MV-4-11 (cell line): ENCODE data around the gene MSANTD1.
A peak's percentile ranks its signal among the peaks of the same experiment; 100 is the strongest.

Experiments used
- DNase-seq: peaks from one replicate; lab custom pipeline; 2025; lab: John Stamatoyannopoulos, UW

MSANTD1 gene

DNA sequence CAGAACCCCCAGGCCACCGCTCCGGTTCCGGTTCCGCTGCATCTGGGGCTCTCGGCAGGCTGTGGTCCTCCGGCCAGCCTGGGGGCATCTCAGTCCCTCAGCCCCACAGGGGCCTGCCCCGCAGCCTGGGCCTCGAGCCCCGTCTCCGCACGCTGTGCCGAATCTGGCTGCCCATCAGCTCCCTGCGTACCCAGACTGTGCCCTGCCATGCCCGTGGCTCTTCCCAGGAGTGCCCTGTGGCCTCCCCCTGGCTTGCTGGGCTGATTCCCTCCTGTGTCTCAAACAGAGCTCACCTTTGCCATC, 830 bp upstream of the MSANTD1 start:
- DNase-seq = no peak

DNA sequence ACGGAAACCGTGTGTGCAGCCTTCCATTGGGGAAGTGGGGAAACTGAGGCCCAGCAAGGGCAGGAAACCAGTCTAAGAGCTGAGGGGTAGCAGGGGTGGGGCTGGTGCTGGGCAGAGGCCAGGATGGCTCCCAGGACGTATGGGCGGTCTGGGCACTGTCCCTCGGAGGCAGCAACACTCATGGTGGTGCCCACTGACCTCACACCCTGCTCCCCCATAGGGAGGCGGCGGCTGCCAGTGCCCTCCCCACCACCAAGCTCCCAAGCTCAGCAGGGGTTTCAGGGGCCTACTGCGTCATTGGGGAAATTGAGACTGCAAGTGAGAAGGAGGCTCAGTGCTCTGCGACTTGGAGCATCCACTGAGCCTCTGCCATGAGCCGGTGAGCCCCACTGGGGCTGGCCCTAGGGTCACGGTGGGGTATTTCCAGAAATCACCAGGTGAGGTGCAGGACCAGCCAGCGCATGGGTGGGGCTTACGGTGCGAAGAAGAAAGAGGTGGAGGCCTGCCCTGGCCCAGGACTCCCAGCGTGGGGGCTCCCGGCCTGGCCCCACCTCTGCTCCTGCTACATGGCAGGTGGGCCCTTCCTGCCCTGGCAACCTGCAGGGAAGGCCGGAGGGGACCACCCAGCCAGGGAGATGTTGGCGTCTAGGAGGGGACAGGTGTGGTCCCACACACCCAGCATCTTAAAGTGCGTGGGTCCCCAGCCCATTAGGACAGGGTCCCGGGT, 915 bp downstream of the MSANTD1 start:
- DNase-seq = no peak

- no peak for DNase-seq
Measured at GRCh38 chr4:3250438-3250955, 1.5 kb downstream of the MSANTD1 start.

DNA sequence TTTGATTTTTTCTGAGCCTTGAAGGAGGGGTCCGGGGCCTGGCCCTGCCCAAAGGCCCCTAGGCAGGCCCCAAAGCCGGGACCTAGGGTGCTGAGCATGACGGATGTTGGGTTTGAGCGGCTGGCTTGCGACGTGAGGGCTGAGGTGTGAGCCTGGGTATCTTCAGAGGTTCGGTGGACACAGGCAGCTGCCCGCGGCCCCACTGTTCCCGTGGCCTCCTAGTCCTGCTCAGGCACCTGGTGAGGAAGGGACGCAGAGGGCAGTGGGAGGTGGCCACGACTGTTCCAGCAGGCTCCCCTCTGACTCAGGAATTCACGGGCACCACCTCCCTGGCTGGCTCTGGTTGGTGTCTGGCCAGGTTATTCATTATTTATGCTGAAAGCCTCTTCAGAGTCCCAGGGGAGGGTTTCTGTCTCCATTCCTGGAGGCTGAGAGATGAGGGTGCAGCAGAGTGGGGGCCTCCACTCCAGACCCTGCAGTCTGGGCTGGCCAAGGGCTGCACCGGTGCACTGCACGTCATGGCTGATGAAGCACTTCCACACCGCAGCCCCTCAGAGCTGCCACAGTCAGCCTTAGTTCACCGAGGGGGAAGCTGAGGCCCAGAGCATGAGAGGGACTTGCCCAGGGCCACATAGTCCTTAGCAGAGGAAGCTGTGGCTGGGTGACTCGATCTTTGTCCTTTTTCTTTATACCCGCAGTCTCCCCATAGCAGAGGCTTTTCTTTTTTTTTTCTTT, 2.2 kb downstream of the MSANTD1 start:
- peak; percentile 2 for DNase-seq

DNA sequence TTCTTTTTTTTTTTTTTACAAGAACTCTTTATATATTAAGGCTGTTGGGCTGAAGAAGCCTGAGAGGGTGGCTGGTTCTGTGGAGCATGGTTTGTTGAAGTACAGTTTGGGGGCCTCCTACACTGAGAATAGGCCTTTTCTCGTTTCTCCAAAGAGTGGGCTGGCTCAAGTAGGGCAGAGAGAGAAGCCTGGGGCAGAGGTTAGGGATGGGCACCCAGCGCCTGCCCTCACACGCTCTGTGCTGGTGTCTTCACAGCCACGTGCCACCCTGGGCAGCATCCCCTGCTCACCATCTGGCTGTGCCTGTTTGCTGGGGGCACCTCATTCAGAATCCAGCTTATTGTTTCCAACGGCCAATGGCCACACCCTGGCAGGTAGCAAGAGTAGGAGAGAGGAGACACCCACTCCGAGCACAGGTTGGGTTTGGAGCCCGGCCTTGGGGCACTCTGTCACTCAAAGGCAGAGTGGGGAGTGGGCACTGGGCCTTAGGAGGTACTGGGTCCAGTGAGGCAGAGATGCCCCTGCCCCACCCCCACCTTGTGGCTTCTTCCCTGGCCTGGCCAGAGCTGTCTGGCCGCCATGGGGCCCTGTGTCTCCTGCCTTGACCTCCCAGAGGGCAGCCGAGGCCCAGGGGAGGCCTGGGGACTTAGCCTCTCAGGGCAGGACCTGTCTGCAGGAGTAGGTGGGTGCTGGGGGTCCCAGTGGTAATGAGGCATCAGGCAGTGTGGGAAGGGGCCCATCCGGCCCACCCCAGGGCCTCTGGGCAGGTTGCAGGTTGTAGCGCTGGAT, 2.9 kb downstream of the MSANTD1 start:
- no peak for DNase-seq

GRCh38 chr4:3252480-3252828, 3.5 kb downstream of the MSANTD1 start:
- no peak for DNase-seq

- no peak for DNase-seq
Measured at GRCh38 chr4:3252831-3253641, 4.1 kb downstream of the MSANTD1 start.

DNA sequence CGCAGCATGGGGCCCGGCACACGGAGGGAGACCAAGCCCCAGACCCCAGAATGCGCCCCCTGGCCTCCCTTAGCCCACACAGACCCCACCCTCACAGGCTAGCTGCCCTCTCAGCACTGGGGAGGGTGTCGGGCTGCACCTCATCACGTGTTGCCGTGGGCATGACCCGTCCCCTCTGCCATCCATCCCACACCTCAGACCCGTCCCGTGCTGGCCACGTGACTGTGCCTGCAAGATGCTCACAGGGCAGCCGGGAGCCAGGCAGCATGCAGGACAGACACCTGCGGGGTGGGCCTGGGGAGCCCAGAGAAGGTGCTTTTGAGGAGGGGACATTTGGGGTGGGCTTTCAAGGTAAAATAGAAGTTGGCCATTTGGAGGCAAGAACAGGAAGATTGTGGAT, 4.8 kb downstream of the MSANTD1 start:
- no peak for DNase-seq

DNA sequence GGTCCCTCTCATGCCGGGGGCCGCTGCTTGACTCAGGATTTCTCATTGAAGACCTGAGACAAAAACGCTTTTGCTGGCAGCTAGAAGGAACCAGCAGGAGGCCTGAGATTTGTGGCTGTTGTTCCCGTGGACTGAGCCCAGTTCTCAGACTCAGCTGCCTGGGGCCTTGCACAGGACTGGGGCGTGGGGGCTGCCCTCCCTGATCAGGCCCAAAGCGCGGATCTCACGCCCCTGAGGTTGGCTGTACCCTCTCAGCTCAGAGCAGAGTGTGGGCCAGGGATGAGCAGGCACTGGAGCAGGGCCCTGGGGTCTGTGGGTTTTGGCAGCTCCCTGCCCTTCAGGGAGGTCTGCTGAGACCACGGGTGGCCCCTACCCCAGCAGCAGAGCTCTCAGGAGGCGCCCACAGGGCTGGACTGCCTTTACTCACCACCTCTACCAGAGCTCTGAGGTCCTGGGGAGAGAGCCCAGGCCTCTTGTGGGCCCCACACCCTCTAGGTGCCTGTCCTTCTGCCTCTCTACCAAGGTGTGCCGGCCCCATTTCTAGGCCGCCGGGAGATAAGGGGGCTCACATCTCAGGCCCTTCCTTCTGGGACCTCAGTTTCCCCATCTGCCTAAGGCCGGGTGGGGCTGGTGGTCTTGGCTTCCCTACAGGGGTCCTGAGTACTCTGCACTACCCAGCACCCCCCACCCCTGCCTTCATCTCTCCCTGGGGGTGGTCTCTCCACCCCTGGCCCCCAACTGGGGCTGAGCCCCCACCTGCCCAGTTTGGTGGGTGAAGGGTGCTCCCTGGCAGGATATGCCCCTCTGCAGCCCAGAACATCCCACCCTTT, 5.6 kb downstream of the MSANTD1 start:
- DNase-seq = no peak

GRCh38 chr4:3255611-3256186, 6.7 kb downstream of the MSANTD1 start:
- DNase-seq = no peak

GRCh38 chr4:3256230-3257102, 7.5 kb downstream of the MSANTD1 start:
- no peak for DNase-seq

GRCh38 chr4:3257103-3257555, 8.2 kb downstream of the MSANTD1 start:
- DNase-seq = no peak

DNA sequence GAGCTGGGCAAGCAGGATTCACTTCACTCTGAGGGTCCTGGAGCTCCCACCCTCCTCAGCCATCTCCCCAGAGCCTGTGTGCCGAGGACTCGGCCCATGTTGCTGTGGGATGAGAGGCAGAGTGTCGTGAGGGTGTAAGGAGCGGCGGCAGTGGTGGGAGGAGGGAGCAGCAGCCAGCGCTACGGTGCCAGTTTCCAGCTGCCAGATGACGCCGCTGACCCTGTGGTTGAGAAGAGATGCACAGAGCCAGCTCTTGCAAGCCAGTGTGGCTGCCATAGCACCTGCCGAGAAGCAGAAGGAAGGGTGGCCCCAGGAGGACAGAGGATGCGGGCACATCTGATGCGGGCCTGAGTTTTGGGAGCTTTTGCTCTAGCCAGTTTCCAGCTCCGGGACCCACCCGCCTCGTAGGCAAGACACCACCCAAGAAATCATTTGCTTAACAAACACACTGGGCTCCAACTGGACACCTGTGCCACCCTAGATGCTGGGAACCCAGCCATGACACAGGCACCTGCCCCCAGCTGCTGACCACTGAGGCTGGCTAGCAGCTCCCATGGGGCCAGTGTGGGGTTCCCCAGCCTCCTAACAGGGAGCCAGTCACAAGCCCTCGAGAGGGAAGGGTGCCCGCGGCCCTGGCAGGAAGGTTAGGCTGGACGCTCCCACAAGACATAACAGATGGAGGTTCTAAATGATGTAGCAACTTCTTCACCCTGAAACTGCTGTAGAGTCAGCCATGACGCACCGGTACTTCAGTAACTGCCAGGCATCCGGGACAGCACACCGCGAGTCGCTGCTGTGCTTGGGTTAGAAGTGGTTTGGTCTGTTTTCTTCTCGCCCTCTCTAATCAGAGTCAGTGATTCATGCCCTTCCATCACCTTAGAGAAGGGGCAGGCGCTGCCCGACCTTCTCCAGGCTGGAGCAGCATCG, 8.9 kb downstream of the MSANTD1 start:
- no peak for DNase-seq

DNA sequence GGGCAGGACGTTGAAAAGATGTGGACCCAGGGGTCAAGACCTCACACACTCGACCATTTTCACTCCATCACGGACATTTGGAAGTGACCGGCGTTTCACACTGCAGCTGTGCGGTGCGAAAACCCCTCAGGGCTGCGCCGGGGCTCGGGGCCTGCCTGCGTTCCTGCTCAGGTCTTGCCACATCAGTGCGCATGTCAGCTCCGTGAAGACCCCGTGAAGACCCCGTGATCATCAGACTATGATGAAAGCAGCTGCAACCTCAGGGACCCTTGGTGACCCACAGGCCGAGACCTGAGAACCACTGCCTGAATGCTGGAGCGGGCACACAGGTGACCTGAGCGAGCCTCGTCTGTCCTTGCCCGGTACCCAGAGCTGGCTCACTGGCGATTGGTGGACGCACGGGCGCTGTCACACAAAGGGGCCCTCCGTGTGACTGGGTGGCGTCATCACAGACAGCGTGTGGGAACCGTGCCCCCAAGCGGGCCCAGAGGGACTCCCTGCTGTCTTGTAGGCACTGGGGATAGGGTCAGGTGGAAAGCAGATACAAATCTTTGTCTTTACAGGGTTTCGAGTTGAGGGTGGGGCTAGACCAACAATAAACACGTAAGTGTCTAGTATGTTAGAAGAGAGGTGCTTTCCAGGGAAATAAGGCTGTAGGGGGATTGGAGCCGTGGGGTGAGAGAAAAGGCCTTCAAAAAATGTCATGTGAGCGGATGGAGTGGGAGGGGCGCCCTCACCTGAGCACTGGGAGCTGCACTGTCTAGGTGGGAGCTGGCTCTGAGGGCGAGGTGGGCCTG, 12.7 kb downstream of the MSANTD1 start:
- DNase-seq = no peak

DNA sequence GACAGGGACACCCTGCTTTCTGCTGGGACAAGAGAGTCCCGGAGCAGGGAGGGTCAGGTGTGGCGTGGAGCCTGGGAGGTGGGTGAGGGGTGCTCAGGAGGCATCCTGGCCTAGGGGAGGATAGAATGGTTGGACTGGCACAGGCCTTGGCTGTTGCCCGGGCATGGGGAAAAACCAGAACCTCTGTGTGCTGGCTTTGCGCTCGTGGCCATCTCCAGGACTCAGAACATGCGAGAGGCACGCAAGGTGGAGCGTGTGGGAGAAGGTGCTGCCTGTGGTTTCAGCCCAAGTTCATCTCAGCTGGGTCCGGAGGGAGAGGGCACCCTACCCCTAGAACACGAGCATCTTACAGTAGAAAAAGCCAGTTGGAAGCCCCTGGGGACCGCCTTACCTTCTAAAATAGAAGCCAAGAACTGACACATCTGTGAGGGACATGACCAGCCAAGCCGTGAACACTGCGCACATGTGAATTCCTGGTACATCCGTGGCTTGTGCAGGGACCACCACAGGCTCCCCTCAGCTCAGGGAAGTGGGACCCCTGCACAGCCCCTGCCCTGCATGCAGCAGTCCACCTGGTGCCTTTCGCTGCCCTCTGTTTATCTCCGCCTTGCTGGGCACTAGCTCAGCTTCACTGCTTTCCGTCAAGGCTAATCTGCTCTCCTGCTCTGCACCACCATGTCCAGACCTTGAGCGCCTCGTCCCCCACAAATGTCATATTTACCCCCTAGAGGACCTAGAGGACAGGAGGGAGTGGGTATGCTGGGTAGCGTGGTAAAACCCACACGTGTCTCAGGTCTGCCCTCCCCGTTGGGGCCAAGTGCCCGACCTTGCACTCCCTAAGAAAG, 13.5 kb downstream of the MSANTD1 start:
- no peak for DNase-seq

DNA sequence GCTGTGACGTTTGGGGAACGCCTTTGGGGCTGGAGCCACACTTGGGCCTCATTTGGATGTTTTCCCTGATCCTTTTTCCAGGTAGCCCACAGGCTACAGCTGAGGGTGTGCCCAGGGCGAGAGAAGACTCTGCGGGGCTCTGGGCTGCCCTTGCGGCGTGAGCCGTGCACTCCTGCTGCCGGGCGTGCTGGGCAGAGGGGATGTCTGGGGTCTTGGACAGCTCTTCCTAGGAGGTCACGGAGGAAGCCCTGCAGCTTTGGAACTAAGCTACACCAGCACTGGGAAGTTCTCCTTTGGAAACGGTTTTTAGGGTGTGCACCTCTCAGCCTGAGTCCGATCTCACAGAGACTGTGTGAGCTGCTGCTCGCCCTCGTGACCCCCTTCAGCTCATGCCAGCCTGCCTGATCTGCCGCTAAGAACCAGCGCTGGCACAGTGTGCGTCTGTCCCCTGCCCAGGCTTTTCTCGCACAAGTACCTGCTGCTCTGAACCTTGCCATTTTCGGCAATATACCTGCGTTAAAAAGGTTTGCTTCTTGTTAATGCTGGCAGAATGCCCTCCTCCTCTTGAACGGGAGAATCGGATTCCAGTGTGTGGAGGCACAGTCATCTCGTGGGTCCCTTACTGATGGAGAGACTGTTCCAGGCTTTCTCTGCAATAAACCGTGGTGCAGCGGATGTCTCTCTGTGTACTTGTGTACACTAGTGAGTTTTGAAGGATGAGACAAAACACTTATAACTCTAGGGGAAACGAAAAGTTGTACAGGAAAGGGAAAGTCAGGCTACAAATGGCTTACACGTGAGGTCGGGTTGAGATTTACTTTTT, 14.3 kb downstream of the MSANTD1 start:
- no peak for DNase-seq
